HTR-8/SVneo (cell line): ENCODE results near the gene MOCOS.
A peak's percentile ranks its signal among the peaks of the same experiment; 100 is the strongest.
"Not testable (repeated sequence)": the region's sequence is repeated elsewhere in the genome, so short reads cannot be mapped to it uniquely, and the experiment has no call there.

ENCODE experiments used
- DNase-seq: peaks from one replicate; pipeline ENCODE4 v3.0.0; 2011; ENCODE audit warnings: low spot score, mixed read lengths; ENCODE audit not compliant: insufficient read length
- FAIRE-seq: peaks from 2 replicates; lab custom pipeline; 2011; peaks lifted over from hg19 to GRCh38; lab: Jason Lieb, UNC

Gene MOCOS

GRCh38 chr18:36187193-36187825, at the start of gene MOCOS:
Gene MOCOS, plus strand, starts transcription at chr18:36187497. Its CDS starts 43 bp downstream, at chr18:36187540.
- FAIRE-seq = no peak
- DNase-seq = peak; percentile 71

- DNase-seq (no peak), FAIRE-seq (no peak)
Measured at GRCh38 chr18:36139245-36139644, 48.1 kb upstream of the MOCOS start.

GRCh38 chr18:36141576-36141975, 45.7 kb upstream of the MOCOS start:
- DNase-seq = no peak
- no peak for FAIRE-seq

GRCh38 chr18:36142751-36143150, 44.5 kb upstream of the MOCOS start:
- FAIRE-seq (no peak), DNase-seq (no peak)

- FAIRE-seq = no peak
Measured at GRCh38 chr18:36143391-36143790, 43.9 kb upstream of the MOCOS start.

GRCh38 chr18:36149514-36150289, 37.6 kb upstream of the MOCOS start:
- DNase-seq (no peak), FAIRE-seq (no peak)

More at GRCh38 chr18:36143391-36143790, 43.9 kb upstream of the MOCOS start:
- DNase-seq = no peak

- no peak for FAIRE-seq
- DNase-seq = no peak
Measured at GRCh38 chr18:36152781-36153180, 34.5 kb upstream of the MOCOS start.

GRCh38 chr18:36153203-36153602, 34.1 kb upstream of the MOCOS start:
- DNase-seq (no peak), FAIRE-seq (no peak)

GRCh38 chr18:36153771-36154170, 33.5 kb upstream of the MOCOS start:
- DNase-seq = no peak
- FAIRE-seq = no peak

GRCh38 chr18:36155851-36156757, 31.2 kb upstream of the MOCOS start:
- no peak for FAIRE-seq
- DNase-seq = no peak

- no peak for FAIRE-seq
- no peak for DNase-seq
Measured at GRCh38 chr18:36157441-36157840, 29.9 kb upstream of the MOCOS start.

GRCh38 chr18:36158266-36158867, 28.9 kb upstream of the MOCOS start:
- DNase-seq = no peak
- no peak for FAIRE-seq

GRCh38 chr18:36160959-36161371, 26.3 kb upstream of the MOCOS start:
- DNase-seq (no peak), FAIRE-seq (no peak)

- FAIRE-seq = no peak
- no peak for DNase-seq
Measured at GRCh38 chr18:36162981-36163380, 24.3 kb upstream of the MOCOS start.

GRCh38 chr18:36167692-36168218, 19.5 kb upstream of the MOCOS start:
- FAIRE-seq = no peak
- no peak for DNase-seq

- not testable (repeated sequence) for DNase-seq, FAIRE-seq
Measured at GRCh38 chr18:36168296-36168695, 19.0 kb upstream of the MOCOS start.

GRCh38 chr18:36169938-36170337, 17.4 kb upstream of the MOCOS start:
- FAIRE-seq (no peak), DNase-seq (no peak)

- DNase-seq (no peak), FAIRE-seq (no peak)
Measured at GRCh38 chr18:36175481-36175880, 11.8 kb upstream of the MOCOS start.

GRCh38 chr18:36176177-36176584, 11.1 kb upstream of the MOCOS start:
- FAIRE-seq = no peak

GRCh38 chr18:36176711-36177110, 10.6 kb upstream of the MOCOS start:
- no peak for DNase-seq
- FAIRE-seq = no peak

More at GRCh38 chr18:36176177-36176584, 11.1 kb upstream of the MOCOS start:
- no peak for DNase-seq
